GM19043 (cell line): ENCODE results near the gene PCDHGB5.

Experiments used
- ATAC-seq: cut with Tn5 transposase; IDR thresholded peaks from one replicate; pipeline ENCODE4 v1.9.1; 2021; ENCODE audit warnings: low read depth; ENCODE audit not compliant: unreplicated experiment

PCDHGB5 gene

GRCh38 chr5:141397756-141398551 is at the start of gene PCDHGB5:
PCDHGB5 (plus strand) TSS chr5:141397947; CDS start chr5:141398128, 181 bp downstream.
- ATAC-seq, result peak; percentile 96

GRCh38 chr5:141349917-141350619 is 47.7 kb upstream of the PCDHGB5 start, which contains the start of gene PCDHGB1:
PCDHGB1 (plus strand) TSS chr5:141350099; CDS start chr5:141350261, 162 bp downstream.
- ATAC-seq, result no peak

GRCh38 chr5:141351591-141351990 is 46.2 kb upstream of the PCDHGB5 start:
- ATAC-seq, result no peak

- ATAC-seq, result no peak
Observed at GRCh38 chr5:141354900-141355469, 42.8 kb upstream of the PCDHGB5 start, which contains the start of gene PCDHGA4. PCDHGA4 (plus strand) TSS chr5:141355021; CDS start chr5:141355108, 87 bp downstream.

DNA sequence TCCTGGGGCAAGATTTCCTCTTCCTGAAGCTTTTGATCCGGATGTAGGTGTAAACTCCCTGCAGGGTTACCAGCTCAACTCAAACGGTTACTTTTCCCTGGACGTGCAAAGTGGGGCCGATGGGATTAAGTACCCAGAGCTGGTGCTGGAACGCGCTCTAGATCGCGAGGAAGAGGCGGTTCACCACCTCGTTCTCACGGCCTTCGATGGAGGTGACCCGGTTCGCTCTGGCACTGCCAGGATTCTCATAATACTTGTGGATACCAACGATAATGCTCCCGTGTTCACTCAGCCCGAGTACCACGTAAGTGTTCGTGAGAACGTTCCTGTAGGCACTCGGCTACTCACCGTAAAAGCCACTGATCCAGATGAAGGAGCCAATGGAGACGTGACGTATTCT is 42.1 kb upstream of the PCDHGB5 start:
- no peak for ATAC-seq

- ATAC-seq, result no peak
Observed at GRCh38 chr5:141356133-141356532, 41.6 kb upstream of the PCDHGB5 start.

- no peak for ATAC-seq
Observed at GRCh38 chr5:141356950-141357349, 40.8 kb upstream of the PCDHGB5 start.

GRCh38 chr5:141359790-141360426 is 37.8 kb upstream of the PCDHGB5 start, which contains the start of gene PCDHGB2:
PCDHGB2 (plus strand) TSS chr5:141359994; CDS start chr5:141360136, 142 bp downstream.
- ATAC-seq, result no peak

GRCh38 chr5:141360685-141361084 is 37.1 kb upstream of the PCDHGB5 start:
- ATAC-seq, result no peak

DNA sequence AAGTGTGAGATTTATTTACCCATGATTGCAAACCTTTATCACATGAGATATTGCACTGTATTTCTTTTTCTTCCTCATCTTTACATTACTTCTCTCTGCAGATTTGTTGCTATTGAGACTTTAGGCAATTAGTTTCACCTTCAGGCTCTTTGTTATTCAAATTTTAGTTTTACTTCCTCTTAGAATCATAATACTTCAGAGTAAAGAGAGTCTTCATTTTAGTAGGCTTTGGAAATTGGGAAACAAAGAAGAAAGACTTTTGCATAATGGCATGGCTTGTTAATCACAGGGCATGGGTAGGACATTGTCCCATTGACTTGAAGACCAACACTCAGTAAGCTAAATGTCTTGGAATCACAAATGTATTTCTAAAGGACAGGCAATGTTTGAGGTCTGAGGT is 35.0 kb upstream of the PCDHGB5 start:
- ATAC-seq, result no peak

- no peak for ATAC-seq
Observed at GRCh38 chr5:141363952-141364660, 33.6 kb upstream of the PCDHGB5 start, which contains the start of gene PCDHGA5. PCDHGA5 (plus strand) TSS chr5:141364162; CDS start chr5:141364331, 169 bp downstream.

DNA sequence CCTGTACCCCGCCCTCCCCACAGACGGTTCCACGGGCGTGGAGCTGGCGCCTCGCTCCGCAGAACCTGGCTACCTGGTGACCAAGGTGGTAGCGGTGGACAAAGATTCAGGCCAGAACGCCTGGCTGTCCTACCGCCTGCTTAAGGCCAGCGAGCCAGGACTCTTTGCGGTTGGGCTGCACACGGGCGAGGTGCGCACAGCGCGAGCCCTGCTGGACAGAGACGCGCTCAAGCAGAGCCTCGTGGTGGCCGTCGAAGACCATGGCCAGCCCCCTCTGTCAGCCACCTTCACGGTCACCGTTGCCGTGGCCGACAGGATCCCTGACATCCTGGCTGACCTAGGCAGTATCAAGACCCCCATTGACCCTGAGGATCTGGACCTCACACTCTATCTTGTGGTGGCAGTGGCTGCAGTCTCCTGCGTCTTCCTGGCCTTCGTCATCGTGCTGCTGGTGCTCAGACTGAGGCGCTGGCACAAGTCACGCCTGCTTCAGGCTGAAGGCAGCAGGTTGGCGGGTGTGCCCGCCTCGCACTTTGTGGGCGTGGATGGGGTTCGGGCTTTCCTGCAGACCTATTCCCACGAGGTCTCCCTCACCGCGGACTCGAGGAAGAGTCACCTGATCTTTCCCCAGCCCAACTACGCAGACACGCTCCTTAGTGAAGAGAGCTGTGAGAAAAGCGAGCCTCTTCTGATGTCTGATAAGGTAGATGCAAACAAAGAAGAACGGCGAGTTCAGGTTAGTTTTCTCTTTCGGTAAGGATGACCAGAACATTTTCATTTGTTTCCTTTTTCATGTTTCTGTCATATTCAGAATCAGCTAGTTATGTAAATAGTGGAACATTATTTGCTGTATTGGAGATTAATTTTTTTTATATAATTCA is 31.5 kb upstream of the PCDHGB5 start:
- ATAC-seq, result no peak

DNA sequence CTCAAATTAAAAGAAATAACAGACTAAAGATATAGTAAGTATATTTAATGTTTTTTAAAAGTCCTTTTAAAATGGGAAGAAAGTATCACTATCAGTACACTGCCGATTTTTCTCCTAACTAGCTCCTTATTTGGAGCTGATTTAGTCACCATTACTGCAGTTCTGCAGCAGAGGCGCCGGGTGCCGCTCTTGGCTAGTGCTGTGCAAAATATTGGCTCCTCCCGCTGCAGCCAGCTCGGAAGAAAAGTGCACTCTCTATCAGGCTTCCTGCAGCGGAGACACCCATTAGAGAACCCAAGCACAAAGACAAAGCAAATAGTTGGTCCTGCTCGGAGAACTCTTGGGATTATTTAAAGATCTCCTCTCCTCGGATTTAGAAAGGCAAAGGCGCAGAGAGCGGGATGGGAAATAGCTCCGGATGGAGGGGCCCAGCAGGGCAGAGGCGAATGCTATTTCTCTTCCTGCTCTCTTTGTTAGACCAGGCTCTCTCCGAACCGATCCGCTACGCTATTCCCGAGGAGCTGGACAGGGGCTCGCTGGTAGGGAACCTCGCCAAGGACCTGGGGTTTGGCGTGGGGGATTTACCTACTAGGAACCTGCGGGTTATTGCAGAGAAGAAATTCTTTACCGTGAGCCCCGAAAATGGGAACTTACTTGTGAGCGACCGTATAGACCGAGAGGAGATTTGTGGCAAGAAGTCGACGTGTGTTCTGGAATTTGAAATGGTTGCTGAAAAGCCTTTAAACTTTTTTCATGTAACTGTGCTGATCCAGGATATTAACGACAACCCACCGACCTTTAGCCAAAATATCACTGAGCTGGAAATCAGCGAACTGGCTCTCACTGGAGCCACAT is 27.5 kb upstream of the PCDHGB5 start, which contains the start of gene PCDHGB3:
TSS of gene PCDHGB3 (plus strand) at position 249 of the 855 bp plus-strand sequence. CDS start at position 402, 153 bp downstream.
- ATAC-seq, result peak; percentile 74

- ATAC-seq, result no peak
Observed at GRCh38 chr5:141371572-141372475, 25.9 kb upstream of the PCDHGB5 start.

GRCh38 chr5:141373673-141374317 is 24.0 kb upstream of the PCDHGB5 start, which contains the start of gene PCDHGA6:
PCDHGA6 (plus strand) TSS chr5:141373891; CDS start chr5:141374084, 193 bp downstream.
- ATAC-seq, result no peak

GRCh38 chr5:141374627-141375026 is 23.1 kb upstream of the PCDHGB5 start:
- ATAC-seq, result no peak
